HG03457 (cell line): Measurements from ENCODE around the gene PDXP.
"Not testable (repeated sequence)": the region's sequence is repeated elsewhere in the genome, so short reads cannot be mapped to it uniquely, and the experiment has no call there.

Experiments used
- ATAC-seq: cut with Tn5 transposase; IDR thresholded peaks from one replicate; pipeline ENCODE4 v1.9.1; 2021; ENCODE audit warnings: moderate number of reproducible peaks; ENCODE audit not compliant: unreplicated experiment

Gene PDXP

DNA sequence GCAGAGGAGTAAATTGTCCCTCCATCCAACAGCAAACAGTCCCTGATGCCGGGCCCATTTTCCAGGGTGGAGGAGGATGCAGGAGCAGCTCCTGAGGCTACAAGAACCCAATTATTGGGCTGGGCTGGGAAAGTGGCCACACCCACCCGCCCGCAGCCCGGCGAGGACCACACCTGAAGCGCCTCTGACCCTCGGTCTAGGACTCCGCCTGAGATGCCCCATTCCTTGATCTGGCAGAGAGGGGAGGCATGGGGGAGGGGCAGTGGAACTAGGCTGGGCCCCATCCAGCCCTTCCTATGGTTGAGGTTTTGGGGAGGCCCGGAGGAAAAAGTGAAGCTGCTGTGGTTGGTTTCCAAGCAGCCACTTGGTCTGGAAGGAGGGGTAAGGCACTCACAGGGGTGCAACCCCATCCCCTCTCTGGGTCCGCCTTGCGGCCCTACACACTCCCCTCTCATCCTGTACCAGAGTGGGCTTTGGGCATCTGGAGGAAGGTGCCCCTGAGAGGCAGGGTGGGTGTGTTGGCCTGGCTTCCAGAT, 14.5 kb downstream of the PDXP start:
- no peak for ATAC-seq

DNA sequence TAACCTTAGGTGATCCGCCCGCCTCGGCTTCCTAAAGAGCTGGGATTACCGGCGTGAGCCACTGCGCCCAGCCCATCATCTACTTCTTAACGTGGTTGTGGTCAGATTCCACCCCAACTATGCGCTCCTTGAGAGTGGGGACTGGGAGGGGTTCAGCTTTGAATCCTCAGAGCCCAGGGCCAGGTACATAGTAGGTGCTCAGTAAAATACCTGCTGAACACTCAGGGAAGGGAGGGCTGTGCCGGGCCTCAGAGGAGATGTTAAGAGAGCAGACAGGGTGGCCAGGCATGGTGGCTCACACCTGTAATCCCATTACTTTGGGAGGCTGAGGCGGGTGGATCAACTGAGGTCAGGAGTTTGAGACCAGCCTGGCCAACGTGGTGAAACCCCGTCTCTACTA, 15.7 kb downstream of the PDXP start:
- no peak for ATAC-seq

DNA sequence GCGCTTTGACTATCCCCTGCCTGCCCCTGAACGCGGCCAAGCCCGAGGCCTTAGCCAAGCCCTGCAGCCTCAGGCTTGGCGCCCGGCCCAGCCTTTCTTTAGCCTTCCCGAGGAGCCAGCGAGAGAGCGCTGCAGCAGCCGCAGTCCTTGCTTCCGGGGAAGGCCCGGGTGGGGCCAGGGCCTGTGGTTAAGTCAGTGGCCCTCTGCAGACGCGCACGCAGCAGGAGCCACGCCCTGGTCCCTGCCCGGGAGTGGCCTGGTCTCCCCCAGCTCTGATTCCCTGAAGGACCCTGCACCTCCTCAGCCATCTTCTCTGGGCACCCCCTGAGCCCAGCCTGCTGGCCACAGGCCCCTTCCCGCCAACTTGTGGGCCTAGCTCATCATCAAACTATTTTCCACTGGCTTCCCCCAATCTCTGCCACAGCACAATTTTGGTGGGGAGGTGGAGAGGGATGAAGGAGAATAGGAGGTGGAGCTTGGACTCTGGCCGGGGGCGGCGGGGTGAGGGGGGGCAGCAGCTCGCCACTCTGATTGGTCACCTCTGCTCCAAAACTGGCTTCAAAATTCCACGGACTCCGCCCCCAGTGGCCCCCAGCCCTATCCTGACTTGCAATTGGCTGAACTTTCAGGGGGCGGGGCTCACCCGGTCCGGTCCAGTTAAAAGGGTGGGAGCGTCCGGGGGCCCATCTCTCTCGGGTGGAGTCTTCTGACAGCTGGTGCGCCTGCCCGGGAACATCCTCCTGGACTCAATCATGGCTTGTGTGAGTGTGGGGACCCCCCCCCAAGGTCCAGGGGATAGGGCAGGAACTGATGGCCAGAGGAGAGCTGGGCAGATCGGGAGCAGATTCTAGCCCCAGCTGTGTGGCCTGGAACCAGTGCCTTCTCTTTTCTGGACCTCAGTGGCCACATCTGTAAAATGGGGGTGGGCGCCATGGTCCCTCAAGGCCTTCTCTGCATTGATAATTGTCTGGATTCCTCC, 16.7 kb downstream of the PDXP start, which contains the start of gene LGALS1:
Gene LGALS1 (plus strand): TSS at position 686 of the 979 bp plus-strand sequence. CDS start 67 bp downstream, at position 753.
- ATAC-seq: peak; percentile 33

DNA sequence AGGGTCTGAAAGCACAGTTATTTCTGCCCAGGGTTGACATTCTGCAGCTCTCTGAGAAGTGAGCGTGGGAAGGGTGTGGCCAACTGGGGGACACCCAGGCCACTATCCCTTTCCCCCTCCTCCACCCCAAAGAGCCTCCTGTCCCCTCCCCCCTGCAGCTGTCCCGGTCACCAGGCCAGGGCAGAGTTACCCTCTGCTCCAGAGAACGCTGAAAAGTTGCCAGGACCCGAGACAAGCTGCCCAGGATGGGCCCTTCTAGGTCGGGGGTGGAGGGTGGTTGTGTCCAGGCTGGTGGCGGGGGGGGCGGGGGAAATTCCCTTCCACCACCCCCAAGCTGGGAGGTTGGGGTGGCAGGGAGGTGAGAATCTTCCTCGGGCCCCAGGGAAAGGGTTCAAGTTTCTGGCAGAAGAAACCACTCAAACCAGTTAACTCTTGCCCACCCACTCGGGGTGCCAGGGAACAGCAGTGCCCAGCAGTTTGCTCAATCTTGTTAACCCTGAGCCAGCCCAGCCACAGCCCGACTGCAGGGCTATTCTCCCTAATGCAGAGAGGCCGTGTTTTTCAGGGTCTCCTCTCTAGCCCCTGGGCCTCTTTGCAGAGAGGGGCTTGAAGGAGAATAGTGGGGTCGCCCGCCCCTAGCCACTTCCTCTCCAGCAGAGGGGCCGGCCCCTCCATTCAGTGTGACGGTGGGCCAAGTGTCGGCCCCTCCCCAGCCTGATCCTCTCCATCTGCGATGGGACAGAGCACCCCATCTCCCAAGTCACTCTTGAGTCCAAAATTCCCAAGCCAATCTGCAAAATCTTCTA, 17.6 kb downstream of the PDXP start:
- ATAC-seq: no peak

- ATAC-seq: no peak
Observed at GRCh38 chr22:37676736-37677492, 18.4 kb downstream of the PDXP start.

DNA sequence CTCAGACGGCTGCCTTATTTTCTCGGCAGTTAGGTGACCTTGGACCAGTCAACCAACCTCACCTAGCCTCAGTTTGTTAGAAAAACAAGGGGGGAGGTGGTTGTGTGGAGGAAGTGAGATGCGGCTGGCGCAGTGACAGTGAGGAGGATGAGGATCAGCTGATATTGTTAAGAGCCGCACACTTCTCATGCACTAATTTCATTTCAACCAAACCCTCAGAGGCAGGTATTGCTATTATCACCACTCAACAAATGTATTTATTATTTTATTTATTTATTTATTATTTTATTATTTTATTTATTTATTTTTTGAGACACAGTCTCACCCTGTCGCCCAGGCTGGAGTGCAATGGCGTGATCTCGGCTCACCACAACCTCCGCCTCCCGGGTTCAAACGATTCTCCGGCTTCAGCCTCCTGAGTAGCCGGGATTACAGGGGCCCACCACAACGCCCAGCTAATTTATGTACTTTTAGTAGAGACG, 19.0 kb downstream of the PDXP start:
- ATAC-seq: no peak

DNA sequence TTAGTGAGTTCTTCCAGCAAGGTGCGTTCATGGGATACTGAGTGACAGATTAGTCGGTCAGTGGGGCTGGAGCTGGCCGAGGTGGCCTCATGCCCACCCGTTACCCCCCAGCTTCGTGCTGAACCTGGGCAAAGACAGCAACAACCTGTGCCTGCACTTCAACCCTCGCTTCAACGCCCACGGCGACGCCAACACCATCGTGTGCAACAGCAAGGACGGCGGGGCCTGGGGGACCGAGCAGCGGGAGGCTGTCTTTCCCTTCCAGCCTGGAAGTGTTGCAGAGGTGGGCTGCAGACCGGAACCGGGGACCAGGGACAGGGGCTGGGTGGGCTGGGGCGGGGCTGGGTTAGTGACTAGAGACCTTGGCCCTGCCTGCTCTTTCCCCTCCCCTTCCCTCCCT, 19.8 kb downstream of the PDXP start:
- no peak for ATAC-seq

DNA sequence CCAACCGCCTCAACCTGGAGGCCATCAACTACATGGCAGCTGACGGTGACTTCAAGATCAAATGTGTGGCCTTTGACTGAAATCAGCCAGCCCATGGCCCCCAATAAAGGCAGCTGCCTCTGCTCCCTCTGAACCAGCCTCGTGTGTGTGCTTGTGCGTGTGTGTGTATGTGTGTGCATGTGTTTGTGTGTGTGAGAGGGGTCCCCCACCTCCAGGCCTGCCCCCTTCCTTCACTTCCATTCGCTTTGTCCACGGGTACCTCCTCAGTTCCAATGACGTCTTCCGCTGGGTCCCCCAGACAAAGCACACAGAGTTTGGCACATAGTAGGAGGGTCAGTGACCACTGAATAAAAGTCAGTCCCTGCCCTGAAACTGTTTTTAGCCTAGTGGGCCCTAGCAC, 21.1 kb downstream of the PDXP start:
- ATAC-seq: no peak

DNA sequence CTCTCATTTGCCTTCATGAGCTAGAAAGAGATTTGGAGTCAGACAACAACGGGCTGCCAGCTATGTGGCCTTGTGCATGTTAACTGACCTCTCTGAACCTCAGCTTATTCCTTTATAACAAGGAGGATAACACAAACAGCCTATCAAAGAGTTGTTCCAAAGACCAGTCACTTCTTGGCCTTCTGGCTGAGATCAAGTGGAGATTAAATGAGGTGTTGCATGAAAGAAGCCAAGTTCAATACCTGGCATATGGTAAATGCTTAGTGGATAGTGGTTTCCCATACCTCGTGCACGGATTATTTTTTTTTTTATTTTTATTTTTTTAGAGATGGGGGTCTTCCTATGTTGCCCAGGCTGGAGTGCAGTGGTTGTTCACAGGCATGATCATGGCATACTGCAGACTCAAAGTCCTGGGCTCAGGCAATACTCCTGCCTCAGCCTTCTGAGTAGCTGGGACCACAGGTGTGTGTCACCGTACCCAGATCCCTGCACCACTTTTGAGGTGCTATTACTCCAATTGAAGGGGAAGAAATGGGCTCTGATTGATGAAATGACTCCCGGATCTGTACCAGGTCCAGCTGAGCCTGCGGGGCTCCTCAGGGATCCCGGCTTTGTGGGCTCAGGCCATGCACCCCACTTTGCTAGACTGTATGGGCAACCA, 21.8 kb downstream of the PDXP start:
- ATAC-seq: no peak

- ATAC-seq: no peak
Observed at GRCh38 chr22:37681001-37681424, 22.5 kb downstream of the PDXP start.

- ATAC-seq: no peak
Observed at GRCh38 chr22:37681556-37682049, 23.1 kb downstream of the PDXP start.

- no peak for ATAC-seq
Observed at GRCh38 chr22:37684803-37685615, 26.5 kb downstream of the PDXP start.

- peak; percentile 50 for ATAC-seq
Observed at GRCh38 chr22:37686002-37686982, 27.8 kb downstream of the PDXP start, which contains the start of gene NOL12. TSS of gene NOL12 (plus strand) at chr22:37686343. CDS start at chr22:37686393, 50 bp downstream.

GRCh38 chr22:37690407-37690806, 31.9 kb downstream of the PDXP start:
- no peak for ATAC-seq

GRCh38 chr22:37690901-37691504, 32.5 kb downstream of the PDXP start:
- no peak for ATAC-seq

DNA sequence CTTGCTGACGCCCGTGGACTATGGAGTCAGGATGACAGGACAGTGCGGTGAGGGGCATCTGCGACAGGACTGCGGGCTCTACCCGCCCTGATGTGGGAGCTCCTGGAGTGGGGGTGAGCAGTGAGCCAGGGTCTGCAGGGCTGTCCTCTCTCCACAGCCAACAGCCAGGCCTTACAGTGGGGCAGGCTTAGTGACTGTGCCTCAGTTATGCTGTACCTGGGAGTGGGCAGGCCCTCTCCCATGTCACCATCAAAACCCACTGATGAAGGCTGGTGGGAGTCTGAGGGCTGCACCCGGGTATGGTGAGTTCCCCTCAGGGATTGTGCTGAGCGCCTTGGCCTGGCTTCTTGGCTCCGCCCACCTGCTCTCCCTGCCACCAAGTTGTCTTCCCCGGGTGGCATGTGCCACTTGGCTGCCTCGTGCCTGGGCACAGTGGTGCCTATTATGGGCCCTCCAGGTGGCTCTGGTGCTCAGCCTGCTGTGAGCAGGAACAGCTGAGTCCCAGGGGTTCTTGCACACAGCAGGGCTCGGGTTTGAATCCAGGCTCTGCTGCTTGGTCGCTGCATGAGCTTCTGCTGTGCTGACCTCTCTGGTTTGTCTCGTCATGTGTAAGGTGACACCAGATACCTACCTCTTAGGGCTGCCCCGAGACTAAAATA, 34.2 kb downstream of the PDXP start:
- ATAC-seq: no peak

DNA sequence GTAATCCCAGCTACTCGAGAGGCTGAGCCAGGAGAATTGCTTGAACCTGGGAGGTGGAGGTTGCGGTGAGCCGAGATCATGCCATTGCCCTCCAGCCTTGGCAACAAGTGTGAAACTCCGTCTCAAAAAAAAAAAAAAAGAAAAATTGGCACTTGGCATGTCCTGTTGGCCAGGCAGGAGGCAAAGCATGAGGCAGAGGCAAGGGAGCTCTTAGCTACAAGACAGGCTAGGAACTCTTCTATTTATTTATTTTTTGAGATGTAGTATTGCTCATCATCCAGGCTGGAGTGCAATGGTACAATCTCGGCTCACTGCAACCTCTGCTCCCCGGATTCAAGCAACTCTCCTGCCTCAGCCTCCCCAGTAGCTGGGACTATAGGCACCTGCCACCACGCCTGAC, 35.6 kb downstream of the PDXP start:
- not testable (repeated sequence) for ATAC-seq
